GM18511 (cell line): ENCODE measurements around the gene ATM.
"Not testable (repeated sequence)": the region's sequence is repeated elsewhere in the genome, so short reads cannot be mapped to it uniquely, and the experiment has no call there.

Experiments used
- ATAC-seq: cut with Tn5 transposase; IDR thresholded peaks from one replicate; pipeline ENCODE4 v1.9.1; 2021; ENCODE audit warnings: mild to moderate bottlenecking, moderate library complexity; ENCODE audit not compliant: unreplicated experiment

Gene ATM

GRCh38 chr11:108370315-108370714 is 147.4 kb downstream of the ATM start:
- ATAC-seq, result no peak

- no peak for ATAC-seq
Measured at GRCh38 chr11:108370990-108371389, 148.1 kb downstream of the ATM start.

DNA sequence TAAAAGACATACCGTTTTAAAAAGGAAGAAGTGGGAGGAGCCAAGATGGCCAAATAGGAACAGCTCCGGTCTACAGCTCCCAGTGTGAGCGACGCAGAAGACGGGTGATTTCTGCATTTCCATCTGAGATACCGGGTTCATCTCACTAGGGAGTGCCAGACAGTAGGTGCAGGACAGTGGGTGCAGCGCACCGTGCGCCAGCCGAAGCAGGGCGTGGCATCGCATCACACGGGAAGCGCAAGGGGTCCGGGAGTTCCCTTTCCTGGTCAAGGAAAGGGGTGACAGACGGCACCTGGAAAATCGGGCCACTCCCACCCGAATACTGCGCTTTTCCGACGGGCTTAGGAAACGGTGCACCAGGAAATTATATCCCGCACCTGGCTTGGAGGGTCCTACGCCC is 150.6 kb downstream of the ATM start:
- ATAC-seq, result not testable (repeated sequence)

DNA sequence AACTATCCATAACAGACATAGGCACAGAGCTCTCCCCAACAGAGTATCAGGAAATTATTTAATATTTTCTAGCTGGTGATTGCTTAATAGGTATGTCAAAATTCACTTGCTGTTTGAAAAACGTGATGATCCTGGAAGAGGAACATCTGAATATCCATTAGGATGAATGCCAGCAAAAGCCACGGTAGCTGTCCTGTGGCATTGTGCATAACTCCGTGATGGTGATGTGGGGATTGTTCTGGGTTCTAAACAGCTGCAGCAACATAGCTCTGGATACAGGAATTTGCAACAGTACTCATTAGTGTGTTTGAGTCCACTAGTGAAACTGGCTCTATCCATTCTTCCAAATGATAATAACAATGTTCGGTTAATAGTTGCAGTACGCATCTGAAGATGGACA is 165.7 kb downstream of the ATM start:
- no peak for ATAC-seq

DNA sequence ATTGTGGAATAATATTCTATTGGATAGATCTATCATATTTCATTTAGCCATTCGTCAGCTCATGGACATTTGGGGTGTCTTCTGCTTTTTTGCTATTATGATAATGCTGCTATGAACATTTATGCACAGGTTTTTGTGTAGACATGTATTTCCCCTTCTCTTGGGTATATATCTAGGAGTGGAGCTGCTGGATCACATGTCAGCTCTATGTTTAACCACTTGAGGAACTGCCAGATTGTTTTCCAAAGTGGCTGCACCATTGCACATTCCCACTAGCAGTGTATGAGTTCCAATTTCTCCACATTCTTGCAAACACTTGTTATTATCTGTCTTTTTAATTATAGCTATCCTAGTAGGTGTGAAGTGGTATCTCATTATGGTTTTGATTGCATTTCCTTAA is 169.5 kb downstream of the ATM start:
- no peak for ATAC-seq

DNA sequence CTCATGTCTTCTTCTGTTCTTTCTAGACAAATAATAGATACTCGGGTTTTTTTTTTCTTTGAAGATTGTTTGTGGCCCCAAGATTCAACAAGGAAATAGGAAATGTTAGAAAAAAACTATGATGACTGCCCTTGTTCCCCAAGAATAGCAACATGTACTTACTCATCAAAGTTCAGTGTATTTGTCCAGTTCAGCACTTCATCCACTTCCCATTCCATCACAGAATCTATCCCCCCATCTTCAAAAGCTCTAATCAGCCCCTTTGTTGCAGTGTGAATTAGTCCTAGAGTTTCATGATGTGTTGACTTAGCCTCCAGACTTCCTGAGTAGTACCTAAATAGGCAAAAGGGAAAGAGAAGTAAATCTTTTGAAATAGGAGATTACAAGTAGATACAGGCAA is 170.2 kb downstream of the ATM start:
- ATAC-seq, result no peak

DNA sequence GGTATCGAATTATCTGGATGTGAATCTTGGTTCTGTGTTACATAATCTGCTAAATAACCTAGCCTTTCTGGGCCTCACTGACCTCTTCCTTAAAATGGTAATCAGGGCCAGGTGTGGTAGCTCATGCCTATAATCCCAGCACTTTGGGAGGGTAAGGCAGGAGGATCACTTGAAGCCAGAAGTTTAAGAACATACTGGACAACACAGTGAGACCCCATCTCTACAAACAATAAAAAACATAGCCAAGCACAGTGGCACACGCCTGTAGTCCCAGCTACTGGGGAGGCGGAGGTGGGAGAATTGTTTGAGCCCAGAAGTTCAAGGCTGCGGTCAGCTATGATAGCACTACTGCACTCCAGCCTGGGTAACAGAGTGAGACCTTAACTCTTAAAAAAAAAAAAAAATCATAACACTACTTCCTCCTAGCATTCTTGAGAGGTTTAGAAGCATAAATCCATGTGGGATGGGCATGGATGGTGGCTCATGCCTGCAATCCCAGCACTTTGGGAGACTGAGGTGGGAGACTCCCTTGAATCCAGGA is 171.9 kb downstream of the ATM start:
- no peak for ATAC-seq

DNA sequence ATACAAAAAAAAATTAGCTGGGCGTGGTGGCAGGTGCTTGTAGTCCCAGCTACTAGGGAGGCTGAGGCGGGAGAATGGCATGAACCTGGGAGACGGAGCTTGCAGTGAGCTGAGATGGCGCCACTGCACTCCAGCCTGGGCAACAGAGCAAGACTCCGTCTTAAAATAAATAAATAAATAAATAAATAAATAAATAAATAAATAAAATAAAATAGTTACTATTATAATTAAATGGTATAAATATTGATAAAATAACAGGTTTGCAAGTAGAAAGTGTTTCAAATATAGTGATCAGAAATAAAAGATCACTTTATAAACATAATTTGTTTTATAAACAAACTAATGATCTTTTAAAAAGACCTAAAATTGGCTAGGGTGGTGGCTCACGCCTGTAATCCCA is 173.8 kb downstream of the ATM start:
- not testable (repeated sequence) for ATAC-seq

GRCh38 chr11:108398439-108398838 is 175.6 kb downstream of the ATM start:
- ATAC-seq, result no peak

GRCh38 chr11:108402241-108402640 is 179.4 kb downstream of the ATM start:
- no peak for ATAC-seq

- no peak for ATAC-seq
Measured at GRCh38 chr11:108403052-108403451, 180.2 kb downstream of the ATM start.

DNA sequence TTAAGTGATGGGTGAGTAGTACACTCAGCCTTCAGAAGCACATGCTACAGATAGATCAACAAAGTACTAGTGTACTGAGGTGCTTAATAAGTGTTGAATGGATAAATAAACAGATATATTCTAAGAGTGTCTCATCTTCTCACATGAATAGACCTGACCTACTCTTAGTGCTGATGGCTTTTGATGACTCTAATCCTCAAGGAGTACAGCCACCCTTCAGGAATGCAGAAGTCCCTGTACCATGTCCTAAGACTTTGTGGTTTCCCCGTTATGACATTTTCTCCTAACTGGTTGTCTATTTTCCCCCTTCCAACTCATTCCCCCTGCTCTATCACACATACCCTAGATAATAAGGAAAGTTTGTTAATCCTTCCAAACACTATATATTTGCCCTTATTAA is 182.8 kb downstream of the ATM start:
- no peak for ATAC-seq

- ATAC-seq, result no peak
Measured at GRCh38 chr11:108414958-108415357, 192.1 kb downstream of the ATM start.

DNA sequence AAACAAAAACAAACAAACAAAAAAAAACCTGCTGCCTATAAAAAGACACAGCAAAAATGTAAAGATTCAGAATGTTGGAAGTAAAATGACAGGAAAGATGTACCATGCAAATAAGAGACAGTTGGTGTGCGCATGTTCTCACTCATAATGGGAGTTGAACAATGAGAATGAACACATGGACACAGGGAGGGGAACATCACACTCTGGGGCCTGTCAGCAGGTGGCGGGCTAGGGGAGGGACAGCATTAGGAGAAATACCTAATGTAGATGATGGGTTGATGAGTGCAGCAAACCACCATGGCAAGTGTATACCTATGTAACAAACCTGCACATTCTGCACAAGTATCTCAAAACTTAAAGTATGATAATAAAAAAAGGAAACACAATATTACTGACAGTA is 194.7 kb downstream of the ATM start:
- not testable (repeated sequence) for ATAC-seq
